IMR-90 (cell line): ENCODE data around the gene ITGA5. TPM values are rescaled to one million over a fixed set of nuclear protein-coding genes. Genes with fewer than 3 reads are reported as not detected.

Source experiments
- ATAC-seq: fragments of 200-7000 bp; cut with Tn5 transposase; 2 replicates; pipeline ENCODE4 v1.9.1; 2020; ENCODE audit warnings: low read depth, mild to moderate bottlenecking, moderate library complexity
- BruUV-seq: library from RNA; stranded (reverse); fragments of 400-500 nt; replicated peaks from 2 replicates; lab custom pipeline; 2021; lab: Mats Ljungman, UMichigan
- CTCF ChIA-PET: fragments of 300-600 bp; formaldehyde crosslinking; extraction: SDS; loops from one replicate; lab custom pipeline; 2021; ENCODE audit warnings: antibody characterized with exemption; lab: Yijun Ruan, JAX
- POLR2A ChIA-PET: fragments of 300-600 bp; sonication (Branson Sonifier 250); formaldehyde crosslinking; loops from one replicate; lab custom pipeline; 2022; ENCODE audit warnings: antibody characterized with exemption; ENCODE audit not compliant: unreplicated experiment; lab: Charles Lee
- DNase-seq: peaks from one replicate; pipeline ENCODE4 v3.0.0; 2013
- H2AFZ ChIP-seq: replicated peaks from 2 replicates; pipeline ENCODE3; 2013; ENCODE audit warnings: low read length, mild to moderate bottlenecking; ENCODE audit not compliant: poor library complexity
- H2AK5ac ChIP-seq: 2 replicates; pipeline ENCODE4 v1.6.1; 2013; ENCODE audit warnings: low read depth, low read length, inconsistent platforms
- H2AK9ac ChIP-seq: replicated peaks from 2 replicates; pipeline ENCODE3; 2013; ENCODE audit warnings: mild to moderate bottlenecking, low read depth, low read length, moderate library complexity; ENCODE audit not compliant: poor library complexity
- H2BK120ac ChIP-seq: 2 replicates; pipeline ENCODE4 v1.6.1; 2013; ENCODE audit warnings: low read depth, low read length, inconsistent platforms
- H2BK15ac ChIP-seq: 3 replicates; pipeline ENCODE4 v1.6.1; 2013; ENCODE audit warnings: low read depth, low read length, inconsistent platforms
- H2BK20ac ChIP-seq: 2 replicates; pipeline ENCODE4 v1.6.1; 2013; ENCODE audit warnings: low read depth, mild to moderate bottlenecking, inconsistent platforms, low read length, moderate library complexity
- H2BK5ac ChIP-seq: 2 replicates; pipeline ENCODE4 v1.6.1; 2013; ENCODE audit warnings: mild to moderate bottlenecking, low read depth, low read length, inconsistent platforms; ENCODE audit not compliant: poor library complexity, severe bottlenecking
- H3K14ac ChIP-seq: replicated peaks from 2 replicates; pipeline ENCODE4 v1.6.1; 2013; ENCODE audit warnings: low read depth, low read length, inconsistent platforms
- H3K18ac ChIP-seq: 2 replicates; pipeline ENCODE4 v1.6.1; 2013; ENCODE audit warnings: low read depth, low read length, control low read depth
- H3K23ac ChIP-seq: 2 replicates; pipeline ENCODE4 v1.6.1; 2013; ENCODE audit warnings: low read depth, low read length, inconsistent platforms
- H3K27ac ChIP-seq: 2 replicates; pipeline ENCODE4 v1.5.1; 2013; ENCODE audit warnings: mild to moderate bottlenecking, control low read depth, low read length; ENCODE audit not compliant: insufficient read depth
- H3K27me3 ChIP-seq: 2 replicates; pipeline ENCODE4 v1.6.1; 2013; ENCODE audit warnings: low read length; ENCODE audit not compliant: control insufficient read depth, insufficient read depth
- H3K36me3 ChIP-seq: 2 replicates; pipeline ENCODE4 v1.6.1; 2013; ENCODE audit warnings: low read length, mixed read lengths; ENCODE audit not compliant: control insufficient read depth, insufficient read depth
- H3K4ac ChIP-seq: 2 replicates; pipeline ENCODE4 v1.6.1; 2013; ENCODE audit warnings: low read depth, low read length, inconsistent platforms
- H3K4me1 ChIP-seq: 2 replicates; pipeline ENCODE4 v1.6.1; 2013; ENCODE audit warnings: low read length, mixed read lengths; ENCODE audit not compliant: control insufficient read depth, insufficient read depth
- H3K4me2 ChIP-seq: 2 replicates; pipeline ENCODE4 v1.6.1; 2013; ENCODE audit warnings: low read depth, mild to moderate bottlenecking, control low read depth, low read length, moderate library complexity
- H3K4me3 ChIP-seq: 2 replicates; pipeline ENCODE4 v1.5.1; 2013; ENCODE audit warnings: low read depth, mild to moderate bottlenecking, control low read depth, low read length, moderate library complexity; ENCODE audit not compliant: insufficient read depth
- H3K56ac ChIP-seq: 2 replicates; pipeline ENCODE4 v1.6.1; 2013; ENCODE audit warnings: low read length, inconsistent platforms; ENCODE audit not compliant: insufficient read depth; ENCODE audit errors: extremely low read depth
- H3K79me1 ChIP-seq, 2 experiments: 2 replicates each; pipeline ENCODE4 v1.6.1; 2013; ENCODE audit warnings: low read length in 2 of 2, inconsistent platforms in 1 of 2, low read depth in 1 of 2
- H3K9ac ChIP-seq: 2 replicates; pipeline ENCODE4 v1.6.1; 2013; ENCODE audit warnings: low read depth, low read length, control low read depth
- H3K9me1 ChIP-seq: 2 replicates; pipeline ENCODE4 v1.6.1; 2013; ENCODE audit warnings: low read length, inconsistent platforms; ENCODE audit not compliant: insufficient read depth
- H3K9me3 ChIP-seq: 2 replicates; pipeline ENCODE4 v1.6.1; 2013; ENCODE audit warnings: low read length; ENCODE audit not compliant: control insufficient read depth, insufficient read depth
- H4K20me1 ChIP-seq: 2 replicates; pipeline ENCODE4 v1.6.1; 2013; ENCODE audit warnings: low read length, inconsistent platforms; ENCODE audit not compliant: insufficient read depth
- H4K5ac ChIP-seq: 2 replicates; pipeline ENCODE4 v1.6.1; 2013; ENCODE audit warnings: mild to moderate bottlenecking, low read depth, low read length, control low read depth
- H4K8ac ChIP-seq, 2 experiments: 2 replicates each; pipeline ENCODE4 v1.6.1; 2013; ENCODE audit warnings: low read depth in 2 of 2, low read length in 2 of 2, control low read depth in 1 of 2, inconsistent platforms in 1 of 2
- H4K91ac ChIP-seq: 2 replicates; pipeline ENCODE4 v1.6.1; 2013; ENCODE audit warnings: low read depth, low read length, inconsistent platforms; ENCODE audit not compliant: insufficient read depth
- CEBPB ChIP-seq: IDR thresholded peaks from 2 replicates; pipeline ENCODE4 v1.6.1; 2012; ENCODE audit warnings: low read depth, low read length, improper control_type of control experiment
- CHD1 ChIP-seq: IDR thresholded peaks from 2 replicates; pipeline ENCODE4 v1.6.1; 2012; ENCODE audit warnings: low read depth, low read length, improper control_type of control experiment
- CTCF ChIP-seq: conservative IDR thresholded peaks from 2 replicates; pipeline ENCODE4 v1.5.1; 2012; ENCODE audit warnings: mild to moderate bottlenecking, low read depth, low read length, improper control_type of control experiment
- MXI1 ChIP-seq: IDR thresholded peaks from 2 replicates; pipeline ENCODE4 v1.6.1; 2012; ENCODE audit warnings: low read depth, mild to moderate bottlenecking, low read length, moderate library complexity, borderline replicate concordance
- RAD21 ChIP-seq: IDR thresholded peaks from 2 replicates; pipeline ENCODE4 v1.6.1; 2012; ENCODE audit warnings: low read length, improper control_type of control experiment
- WGBS, 2 experiments: methylation state at CpG; one replicate each; pipeline versions ENCODE4 v1.1.5 to v1.1.7; 2013; ENCODE audit warnings: missing lambda C conversion rate in 2 of 2; ENCODE audit not compliant: insufficient read length in 1 of 2; ENCODE audit errors: extremely low coverage in 2 of 2; 5-methylcytosine and 5-hydroxymethylcytosine counted together
- dilution Hi-C: fragments of 300-500 bp; cut with HindIII; formaldehyde crosslinking; loops from one replicate; pipeline ENCODE4 v1.14.3; 2018; ENCODE audit warnings: low sequenced_read_pairs; ENCODE audit not compliant: unreplicated experiment
- in situ Hi-C: fragments of 300-500 bp; cut with MboI; formaldehyde crosslinking; loops from 3 replicates; pipeline ENCODE4 v1.14.3; 2019; ENCODE audit warnings: low sequenced_read_pairs, inconsistent platforms, mixed read lengths
- intact Hi-C: fragments of 100-400 bp; cut with micrococcal nuclease; formaldehyde crosslinking; loops from 2 replicates; pipeline ENCODE4 v1.10.0; 2022
- polyA plus RNA-seq, 3 experiments: library from polyadenylated mRNA; depleted of rRNA; stranded (reverse); fragments of >200 nt; gene quantifications; 2 replicates each; pipeline ENCODE4 v1.2.3, GENCODE V29; 2012; ENCODE audit warnings: low replicate concordance in 1 of 3
- total RNA-seq: library from RNA; depleted of rRNA; stranded (reverse); fragments of >200 nt; gene quantifications from 2 replicates; pipeline ENCODE4 v1.2.3, GENCODE V29; 2012
- TF ChIP-seq, protein P1 (sequence below): fragments of 150-350 bp; IDR thresholded peaks from 2 replicates; pipeline ENCODE4 v1.6.1; 2017; ENCODE audit warnings: mild to moderate bottlenecking, antibody characterized with exemption, low read length, low read depth

The ITGA5 gene
- total and polyA plus RNA-seq, 2 of the 4 experiments (the other 2 are of a cell fraction): 159 to 259 TPM

- Histone ChIP-seq H3K36me3 (no peaks in the 10 kb centered on the region), H3K23ac (no peak overlapping the region), H2BK20ac (no peak overlapping the region), H3K4me1 (no peaks in the 10 kb centered on the region), H2BK120ac (no peak overlapping the region), H3K14ac (no peak overlapping the region), H3K4ac (no peak overlapping the region), H3K9me1 (no peaks in the 10 kb centered on the region), H3K56ac (no peak overlapping the region), H3K18ac (no peak overlapping the region), H4K8ac (no peak overlapping the region), H4K20me1 (no peaks in the 10 kb centered on the region), H3K27ac (no peak overlapping the region), H3K4me2 (no peak overlapping the region), H3K4me3 (no peak overlapping the region), H2BK5ac (no peak overlapping the region), H2BK15ac (no peak overlapping the region), H3K9ac (no peak overlapping the region), H3K9me3 (no peaks in the 10 kb centered on the region), H2AK9ac (no peak overlapping the region), H3K27me3 (peaks cover 33% of the 10 kb centered on the region), H3K79me1 (no peaks in the 10 kb centered on the region), H4K5ac (no peak overlapping the region), H2AFZ (no peak overlapping the region), H2AK5ac (no peak overlapping the region), H4K91ac (no peak overlapping the region)
- whole genome bisulfite sequencing, 2 experiments: 30% methylated on average over 2 of the region's 2 CpGs; no CpG with 5 or more reads in 1 of the 2 experiments
- intact Hi-C loops: no loop called here
- DNase-seq: peak; percentile 27
- TF ChIP-seq MXI1 (no peak), CTCF (no peak), RAD21 (no peak), CEBPB (peak; percentile 76), CHD1 (no peak)
- TF ChIP-seq, protein P1, sequence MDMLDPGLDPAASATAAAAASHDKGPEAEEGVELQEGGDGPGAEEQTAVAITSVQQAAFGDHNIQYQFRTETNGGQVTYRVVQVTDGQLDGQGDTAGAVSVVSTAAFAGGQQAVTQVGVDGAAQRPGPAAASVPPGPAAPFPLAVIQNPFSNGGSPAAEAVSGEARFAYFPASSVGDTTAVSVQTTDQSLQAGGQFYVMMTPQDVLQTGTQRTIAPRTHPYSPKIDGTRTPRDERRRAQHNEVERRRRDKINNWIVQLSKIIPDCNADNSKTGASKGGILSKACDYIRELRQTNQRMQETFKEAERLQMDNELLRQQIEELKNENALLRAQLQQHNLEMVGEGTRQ: no peak
- no peak for ATAC-seq
- dilution Hi-C loops: no loop called here
- no TSS peak for BruUV-seq
- in situ Hi-C loops: no loop called here
- ChIA-PET POLR2A (no interaction called here), CTCF (no interaction called here)
Observed at GRCh38 chr12:54463034-54463433, 44.0 kb upstream of the ITGA5 start.
